Left ventricle myocardium superior (tissue), 1 donor: ENCODE measurements around the gene SYNJ1. TPM values are rescaled to one million over a fixed set of nuclear protein-coding genes. Genes with fewer than 3 reads are reported as not detected.
"Not testable (repeated sequence)": the region's sequence is repeated elsewhere in the genome, so short reads cannot be mapped to it uniquely, and the experiment has no call there.

ENCODE experiments used
- ATAC-seq: fragments of 200-7000 bp; cut with Tn5 transposase; one replicate; pipeline ENCODE4 v1.9.1; 2020; ENCODE audit warnings: mild to moderate bottlenecking, moderate library complexity
- DNase-seq: peaks from one replicate; pipeline ENCODE4 v3.0.0-alpha.2; 2020
- intact Hi-C: fragments of 100-400 bp; cut with micrococcal nuclease; formaldehyde crosslinking; loops from one replicate; pipeline ENCODE4 v1.11.0; 2022
- total RNA-seq: library from RNA; stranded (reverse); fragmentation: NEBNext Ultra II Directional; extraction: Animal tissue kit (Norgen Biotek cat#: 25700); gene quantifications from one replicate; pipeline ENCODE4 v1.2.1, GENCODE V29; 2021
- donor health status: DM: no; HTN: yes; CAD: no; lungs with severe emphysema.

SYNJ1 gene
- total RNA-seq, 1 donor from 2014 or later = 11.4 TPM

DNA sequence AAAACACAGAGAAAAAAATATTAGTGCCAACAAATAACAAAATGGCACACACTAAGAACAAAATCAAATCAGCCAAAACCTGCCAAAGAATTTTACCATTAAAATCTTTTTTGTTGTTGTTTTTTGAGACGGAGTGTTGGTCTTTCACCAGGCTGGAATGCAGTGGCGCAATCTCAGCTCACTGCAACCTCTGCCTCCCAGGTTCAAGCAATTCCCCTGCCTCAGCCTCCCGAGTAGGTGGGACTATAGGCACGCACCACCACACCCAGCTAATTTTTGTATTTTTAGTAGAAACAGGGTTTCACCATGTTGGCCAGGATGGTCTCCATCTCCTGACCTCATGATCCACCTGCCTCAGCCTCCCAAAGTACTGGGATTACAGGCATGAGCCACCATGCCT is 8.3 kb upstream of the SYNJ1 start:
- ATAC-seq, DNase-seq: not testable (repeated sequence)

DNA sequence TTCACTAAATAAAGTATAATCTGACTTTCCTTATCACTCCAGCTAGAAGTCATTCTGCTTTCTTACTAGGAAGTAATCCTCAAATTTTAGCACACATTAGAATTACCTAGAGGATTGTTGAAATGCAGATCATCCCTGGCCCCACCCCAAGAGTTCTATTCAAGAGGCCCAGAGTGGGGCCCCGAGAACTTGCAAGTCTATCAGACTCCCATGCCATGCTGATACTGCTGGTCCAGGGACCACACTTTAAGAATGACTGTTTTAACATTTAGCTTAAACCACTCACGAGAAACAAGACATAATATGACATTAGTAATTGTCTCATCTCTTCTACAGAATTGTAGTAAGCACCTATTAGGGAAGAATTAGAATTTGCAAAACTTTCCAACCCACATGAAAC is 7.7 kb upstream of the SYNJ1 start:
- no peak for ATAC-seq
- no peak for DNase-seq
- intact Hi-C loops = no loop called here

More for the DNA sequence above, 8.3 kb upstream of the SYNJ1 start:
- intact Hi-C loops = not testable (repeated sequence)

DNA sequence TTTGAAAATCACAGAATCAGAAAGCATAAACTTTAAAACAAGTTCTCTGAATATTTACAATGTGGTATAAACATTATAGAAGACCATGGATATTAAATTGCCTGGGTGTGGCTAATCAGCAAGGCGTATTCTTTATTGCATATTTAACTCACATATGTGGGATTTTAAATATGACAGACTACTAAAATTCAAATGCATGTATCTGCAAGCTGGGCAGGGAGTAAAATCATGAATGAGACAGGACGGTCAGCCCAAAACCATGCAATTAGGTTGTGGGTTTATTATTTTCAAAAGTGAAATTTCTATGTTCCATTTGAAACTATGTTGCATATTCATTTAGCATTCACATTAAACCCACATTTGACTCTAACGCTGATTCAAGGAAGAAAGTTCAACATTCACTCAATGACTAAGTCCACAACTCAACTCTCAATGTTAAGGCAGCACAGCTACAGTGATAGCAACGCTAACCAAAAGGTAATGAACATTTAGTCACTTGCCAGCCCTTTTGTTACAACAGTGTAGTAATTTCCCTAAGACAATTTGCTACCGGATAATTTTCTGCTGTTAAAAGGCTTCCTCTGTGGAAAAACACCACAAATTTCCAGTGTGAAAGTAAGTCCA is 6.3 kb upstream of the SYNJ1 start:
- ATAC-seq (no peak), DNase-seq (no peak)
- intact Hi-C loops = no loop called here

DNA sequence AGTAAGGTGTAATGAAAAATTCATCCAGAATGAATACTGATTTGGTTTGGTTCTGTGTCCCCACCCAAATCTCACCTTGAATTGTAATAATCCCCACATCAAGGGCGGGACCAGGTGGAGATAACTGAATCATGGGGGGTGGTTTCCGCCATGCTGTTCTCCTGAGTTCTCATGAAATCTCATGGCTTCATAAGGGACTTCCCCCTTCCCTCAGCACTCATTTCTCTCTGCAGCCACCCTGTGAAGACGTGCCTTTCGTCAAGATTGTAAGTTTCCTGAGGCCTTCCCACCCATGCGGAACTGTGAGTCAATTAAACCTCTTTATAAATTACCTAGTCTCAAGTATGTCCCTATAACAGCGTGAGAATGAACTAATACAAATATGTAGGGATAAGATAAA is 5.5 kb upstream of the SYNJ1 start:
- DNase-seq (no peak), ATAC-seq (no peak)
- intact Hi-C loops = no loop called here

DNA sequence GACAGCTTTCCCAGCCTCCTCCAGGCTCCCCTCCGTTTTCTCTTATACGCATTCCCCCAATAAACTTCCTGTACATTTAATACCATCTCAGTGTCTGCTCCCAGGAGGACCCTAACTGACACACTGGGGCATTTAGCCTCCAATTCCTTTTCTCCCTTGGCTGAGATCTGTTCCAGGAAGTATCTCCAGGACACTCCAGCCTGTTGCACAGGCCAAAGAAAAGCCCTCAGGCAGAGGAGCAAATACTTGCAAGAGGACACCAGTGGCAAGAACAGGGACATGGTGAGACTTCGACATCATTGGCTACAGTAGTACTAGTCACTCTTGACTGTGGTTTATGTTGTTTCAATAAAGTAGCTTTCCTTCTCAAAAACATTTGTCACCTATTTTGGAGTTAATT is 4.7 kb upstream of the SYNJ1 start:
- DNase-seq = no peak
- ATAC-seq = no peak
- intact Hi-C loops = no loop called here

DNA sequence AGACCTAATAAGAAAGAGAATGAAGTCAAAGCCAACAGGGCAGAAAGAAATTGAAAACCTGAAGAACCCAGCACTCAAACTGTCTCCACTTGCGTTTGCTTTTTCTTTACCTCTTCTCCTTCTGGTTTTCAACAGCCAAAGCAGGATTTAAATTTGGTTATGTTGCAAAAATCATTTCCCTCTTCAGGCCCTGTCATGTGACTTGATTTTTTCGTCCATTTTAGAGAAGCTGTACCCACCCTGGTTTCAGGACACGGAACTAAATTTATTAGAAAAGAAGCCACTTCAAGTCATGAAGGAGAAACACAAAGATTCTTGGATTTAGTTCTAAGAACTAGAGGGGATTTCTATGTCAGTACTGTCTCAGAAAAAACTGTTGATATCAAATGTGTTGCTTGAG is 1.0 kb upstream of the SYNJ1 start:
- intact Hi-C loops = no loop called here
- no peak for ATAC-seq

DNA sequence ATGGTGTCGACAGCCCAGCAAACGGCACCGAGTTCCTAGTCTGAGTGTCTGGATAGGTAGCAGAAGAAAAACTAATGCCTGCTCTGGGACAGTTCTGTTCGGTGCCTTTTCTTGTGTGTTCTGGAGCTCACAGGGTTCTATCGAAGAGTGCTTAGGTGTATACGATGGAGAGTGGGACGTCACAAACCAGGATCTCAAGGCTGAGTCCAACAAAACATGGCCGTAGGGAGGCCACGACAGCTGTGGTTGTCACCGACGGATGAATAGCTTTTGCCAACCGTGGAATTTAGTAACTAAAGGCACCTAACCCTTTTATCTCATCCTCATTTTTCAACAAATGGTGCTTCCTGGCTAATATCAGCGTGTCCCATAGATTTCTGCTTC is 635 bp upstream of the SYNJ1 start:
- no peak for ATAC-seq
- intact Hi-C loops = no loop called here

More for the DNA sequence above, 1.0 kb upstream of the SYNJ1 start:
- DNase-seq = no peak

DNA sequence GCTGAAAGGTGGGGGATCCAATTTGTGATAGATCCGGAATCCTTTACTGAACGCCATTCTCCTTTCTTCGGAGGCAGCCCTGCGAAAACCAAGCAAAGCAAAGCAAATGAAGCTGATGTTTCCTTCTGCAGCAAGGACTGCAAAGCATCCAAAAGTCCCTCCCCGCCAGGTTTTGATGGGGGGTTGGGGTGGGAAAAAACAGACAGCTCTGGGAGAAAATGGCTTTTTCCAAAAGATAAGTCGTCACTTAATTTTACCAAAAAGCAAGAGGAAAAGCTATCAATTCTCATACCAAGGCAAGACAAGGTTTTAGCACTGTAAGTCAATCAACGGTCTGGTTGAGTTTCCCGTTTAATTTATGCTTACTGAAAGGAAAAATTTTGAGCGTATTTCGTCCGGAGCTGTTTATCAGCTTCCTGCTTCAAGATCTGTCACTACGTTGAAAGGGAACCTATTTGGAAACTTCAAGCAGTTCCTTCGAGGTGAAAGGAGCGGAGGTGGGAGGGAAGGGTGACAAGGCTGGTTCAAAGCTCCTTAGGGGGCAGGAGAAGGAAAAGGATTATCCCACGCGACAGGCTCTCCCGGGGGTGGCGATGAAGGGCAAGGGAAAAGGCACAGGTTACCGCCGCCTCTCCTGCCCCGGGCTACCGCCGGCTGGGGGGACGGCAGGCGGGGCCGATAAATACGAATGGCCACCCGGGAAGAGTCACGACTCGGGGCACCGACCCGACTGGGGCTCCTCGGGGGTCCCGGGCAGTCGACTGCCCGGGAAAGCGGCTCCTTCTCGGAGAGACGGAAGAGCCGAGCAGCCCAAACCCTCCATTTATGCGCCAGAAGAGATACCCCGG is 750 bp downstream of the SYNJ1 start:
- DNase-seq (no peak), ATAC-seq (peak; percentile 41)
- intact Hi-C loops = no loop called here

More for the DNA sequence above, 635 bp upstream of the SYNJ1 start:
- no peak for DNase-seq

DNA sequence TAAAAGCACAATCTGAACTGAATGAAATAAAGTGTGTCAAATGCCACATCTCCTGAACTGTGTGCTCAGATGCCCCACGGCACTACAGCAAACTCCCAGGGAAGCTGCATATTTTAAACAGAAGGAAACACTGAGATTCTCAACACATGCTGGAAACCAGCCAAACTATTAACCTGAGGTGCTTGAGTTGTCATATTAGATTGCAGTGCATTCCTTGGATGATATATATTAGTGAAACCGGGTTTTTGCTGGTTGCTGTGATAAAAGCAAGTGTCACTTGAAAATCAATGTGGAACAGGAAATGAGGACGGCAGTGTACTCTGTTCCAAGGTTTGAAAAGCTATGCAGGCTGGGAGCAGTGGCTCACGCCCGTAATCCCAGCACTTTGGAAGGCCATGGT is 8.7 kb downstream of the SYNJ1 start:
- intact Hi-C loops = no loop called here
- no peak for DNase-seq
- no peak for ATAC-seq

DNA sequence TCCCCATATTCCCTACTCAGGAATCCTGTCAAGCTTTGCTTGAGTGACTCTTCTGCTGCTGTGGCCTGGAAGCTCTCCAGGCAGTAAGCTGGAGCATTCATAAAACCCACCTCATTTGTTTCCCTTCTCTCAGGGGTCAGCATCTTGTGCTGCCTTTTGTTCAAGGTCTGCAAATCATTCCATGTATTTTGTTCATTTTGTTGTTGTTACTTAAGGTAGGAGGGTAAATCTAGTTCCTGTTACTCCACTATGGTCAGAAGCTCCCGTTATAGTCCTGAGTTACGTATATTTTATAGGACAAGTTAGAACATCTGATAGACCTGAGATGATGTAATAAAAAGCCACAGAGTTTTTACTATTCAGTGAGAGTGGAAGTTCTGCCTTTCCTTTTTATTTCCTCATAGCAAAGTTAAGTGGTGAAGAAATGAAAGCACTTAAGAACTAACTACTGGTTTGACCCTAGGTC is 9.9 kb downstream of the SYNJ1 start:
- DNase-seq (no peak), ATAC-seq (no peak)
- intact Hi-C loops = no loop called here

DNA sequence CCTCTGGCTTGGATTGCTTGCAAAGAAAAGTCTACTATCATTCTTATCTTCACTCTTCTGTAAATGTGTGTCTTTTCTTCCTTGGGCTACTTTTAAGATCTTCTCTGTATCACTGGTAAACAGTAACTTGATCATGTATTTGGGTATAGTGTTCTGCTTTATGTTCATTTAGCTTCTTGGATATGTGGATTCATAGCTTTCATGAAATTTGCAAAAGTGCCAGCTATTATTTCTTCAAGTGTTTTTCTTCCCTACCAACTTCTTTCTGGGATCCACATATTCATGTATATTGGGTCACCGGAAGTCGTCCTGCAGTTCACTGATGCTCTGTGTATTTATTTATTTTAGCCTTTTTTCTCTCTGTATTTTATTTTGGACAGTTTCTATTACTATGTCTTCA is 11.3 kb downstream of the SYNJ1 start:
- ATAC-seq = no peak
- DNase-seq = no peak
- intact Hi-C loops = no loop called here

DNA sequence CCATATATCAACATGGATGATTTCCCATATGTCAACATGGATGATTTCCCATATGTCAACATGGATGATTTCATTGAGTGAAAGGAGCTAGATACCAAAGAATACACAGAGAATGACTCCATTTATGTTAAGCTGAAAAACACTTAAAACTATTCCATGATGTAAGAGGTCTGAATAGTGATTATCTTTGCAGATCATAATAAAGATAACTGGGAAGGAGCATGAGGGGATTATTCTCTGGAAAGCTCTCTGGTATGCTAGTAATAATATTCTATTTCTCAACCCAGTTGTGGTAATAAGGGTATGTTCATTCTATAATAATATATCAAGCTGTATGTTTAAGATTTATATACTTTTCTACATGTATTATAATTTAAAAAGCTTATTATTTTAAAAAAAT is 14.1 kb downstream of the SYNJ1 start:
- no peak for ATAC-seq
- DNase-seq = no peak
- intact Hi-C loops = no loop called here

DNA sequence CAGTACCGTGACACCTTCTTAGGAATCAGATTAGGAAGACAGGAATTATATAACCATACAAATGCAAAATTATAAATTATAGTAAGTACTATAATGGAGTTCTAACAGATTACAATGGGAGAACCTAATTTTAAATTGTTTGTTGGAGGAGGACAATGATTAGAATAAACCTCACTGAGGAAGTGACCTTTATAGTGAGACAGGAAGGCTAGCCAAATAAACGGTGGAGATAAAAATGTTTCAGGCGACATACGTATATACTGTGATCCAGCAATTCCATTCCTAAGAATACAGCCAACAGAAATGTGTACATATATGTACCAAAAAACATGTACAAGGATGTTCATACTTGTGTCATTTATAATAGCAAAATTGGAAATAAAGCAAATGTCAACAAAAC is 15.2 kb downstream of the SYNJ1 start:
- ATAC-seq = no peak
- no peak for DNase-seq
- intact Hi-C loops = no loop called here

DNA sequence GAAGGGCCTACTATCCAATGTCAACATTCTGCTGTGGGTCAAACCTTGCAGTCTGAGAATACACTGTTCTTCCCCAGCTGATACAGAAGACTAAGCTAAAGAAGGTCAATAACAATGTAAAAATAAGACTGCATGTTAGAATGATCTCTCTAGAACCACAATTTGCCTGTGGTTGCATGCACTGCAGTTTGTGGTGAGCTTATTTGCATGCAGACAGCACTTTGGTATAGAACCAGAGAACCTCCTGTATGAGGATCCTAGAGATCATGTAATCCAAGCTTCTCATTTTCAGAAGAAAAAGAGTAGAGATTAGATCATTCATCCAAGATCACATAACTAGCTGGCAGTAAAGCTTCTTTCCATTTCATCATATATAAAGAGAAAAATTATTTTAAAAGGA is 15.8 kb downstream of the SYNJ1 start:
- DNase-seq (no peak), ATAC-seq (no peak)
- intact Hi-C loops = no loop called here

DNA sequence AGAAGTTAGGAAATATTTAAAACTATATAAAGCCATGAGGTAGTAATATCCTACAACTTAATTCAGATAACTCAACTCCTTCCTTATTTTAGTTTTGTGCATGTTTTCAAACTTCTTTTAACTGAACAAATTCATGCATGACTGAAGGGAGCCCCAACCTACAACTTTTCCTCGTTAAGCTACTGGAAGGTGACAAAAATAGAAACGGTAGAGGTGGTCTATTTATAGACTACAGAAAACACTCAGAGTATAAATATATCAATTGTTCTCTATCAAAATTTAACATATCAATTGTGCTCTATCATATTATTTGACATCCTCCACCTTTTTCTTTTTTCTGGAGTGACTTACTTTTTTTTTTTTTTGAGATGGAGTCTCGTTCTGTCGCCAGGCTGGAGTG is 16.8 kb downstream of the SYNJ1 start:
- DNase-seq (no peak), ATAC-seq (peak; percentile 73)
- intact Hi-C loops = no loop called here

DNA sequence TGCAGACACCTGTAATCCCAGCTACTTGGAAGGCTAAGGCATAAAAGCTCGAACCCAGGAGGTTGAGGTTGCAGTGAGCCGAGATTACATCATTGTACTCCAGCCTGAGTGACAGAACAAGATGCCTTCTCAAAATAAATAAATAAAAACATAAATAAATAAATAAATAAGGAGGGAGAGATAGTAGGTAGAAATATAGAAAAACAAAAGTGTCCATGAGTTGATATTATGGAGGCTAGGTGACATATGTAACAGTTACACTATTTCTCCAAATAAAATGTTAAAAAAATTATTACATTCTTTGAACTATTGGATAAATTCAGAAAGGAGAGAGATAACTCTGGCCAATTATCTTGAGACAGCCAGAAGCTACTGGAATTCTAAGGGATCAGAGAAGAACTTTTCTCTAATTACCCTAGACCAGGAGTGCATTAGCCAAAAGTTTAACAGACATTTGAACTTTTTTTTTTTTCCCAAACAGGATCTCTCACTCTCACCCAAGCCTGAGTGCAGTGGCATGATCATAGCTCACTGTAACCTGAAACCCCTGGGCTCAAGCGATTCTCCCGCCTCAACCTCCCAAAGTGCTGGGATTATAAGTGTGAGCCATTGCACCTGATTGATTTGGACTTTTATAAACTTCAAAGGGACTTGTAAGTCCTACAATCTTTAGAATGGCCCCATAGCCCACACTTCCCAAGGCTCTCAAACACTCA is 17.6 kb downstream of the SYNJ1 start:
- no peak for DNase-seq
- intact Hi-C loops = no loop called here
- no peak for ATAC-seq

DNA sequence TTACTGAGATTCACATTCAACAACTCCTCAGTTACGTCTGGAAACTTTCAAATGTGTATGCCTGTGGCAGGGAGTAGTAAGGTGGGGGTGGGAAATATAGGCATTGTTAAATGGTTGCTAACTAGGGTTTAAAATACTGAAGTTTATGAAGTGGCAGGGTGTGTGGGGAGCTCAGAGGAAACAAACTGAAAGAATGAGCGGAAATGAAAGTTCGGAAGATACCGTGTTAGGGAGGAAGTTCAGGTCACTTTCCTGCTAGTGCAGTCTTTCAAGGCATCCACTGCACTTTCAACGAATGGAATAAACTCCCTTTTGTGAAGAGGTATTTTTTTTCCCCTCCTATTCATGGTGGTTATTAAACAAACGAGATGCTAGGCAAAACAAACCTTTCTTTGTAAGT is 19.7 kb downstream of the SYNJ1 start:
- intact Hi-C loops = no loop called here
- no peak for DNase-seq
- no peak for ATAC-seq

DNA sequence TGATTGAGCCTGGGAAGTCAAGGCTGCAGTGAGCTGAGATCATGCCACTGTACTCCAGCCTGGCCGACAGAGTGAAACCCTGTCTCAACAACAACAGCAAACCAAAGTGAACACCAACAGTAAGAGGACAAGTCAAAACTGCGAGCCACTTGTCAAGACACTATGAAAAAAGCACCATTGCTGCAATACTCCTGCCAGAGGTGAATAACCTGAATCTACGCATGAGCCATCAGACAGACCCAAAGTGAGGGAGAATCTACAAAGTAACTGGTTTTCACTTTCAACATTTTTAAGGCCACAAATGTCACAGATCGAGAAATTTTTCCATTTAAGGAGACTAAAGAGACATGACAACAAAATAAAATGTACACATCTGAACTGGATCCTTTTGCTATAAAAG is 21.9 kb downstream of the SYNJ1 start:
- ATAC-seq (no peak), DNase-seq (no peak)
- intact Hi-C loops = no loop called here

DNA sequence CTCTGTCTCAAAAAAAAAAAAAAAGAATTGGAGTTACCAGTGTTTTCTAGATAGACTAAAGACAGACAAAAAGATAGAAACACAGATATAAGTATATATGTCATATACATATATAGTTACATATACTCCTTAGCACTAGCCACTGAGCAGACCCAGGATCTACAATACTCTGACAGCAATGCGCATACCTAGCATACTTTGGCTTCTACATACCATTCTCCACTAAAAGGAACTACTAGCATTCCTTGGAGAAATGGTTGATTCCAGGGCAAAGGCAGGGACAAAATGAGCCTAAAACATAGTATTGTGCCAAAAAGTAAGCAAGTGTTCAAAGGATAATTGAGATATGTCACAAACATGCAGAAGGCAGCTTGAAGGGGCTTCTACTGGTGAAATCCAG is 22.7 kb downstream of the SYNJ1 start:
- ATAC-seq = no peak
- intact Hi-C loops = no loop called here
- no peak for DNase-seq

DNA sequence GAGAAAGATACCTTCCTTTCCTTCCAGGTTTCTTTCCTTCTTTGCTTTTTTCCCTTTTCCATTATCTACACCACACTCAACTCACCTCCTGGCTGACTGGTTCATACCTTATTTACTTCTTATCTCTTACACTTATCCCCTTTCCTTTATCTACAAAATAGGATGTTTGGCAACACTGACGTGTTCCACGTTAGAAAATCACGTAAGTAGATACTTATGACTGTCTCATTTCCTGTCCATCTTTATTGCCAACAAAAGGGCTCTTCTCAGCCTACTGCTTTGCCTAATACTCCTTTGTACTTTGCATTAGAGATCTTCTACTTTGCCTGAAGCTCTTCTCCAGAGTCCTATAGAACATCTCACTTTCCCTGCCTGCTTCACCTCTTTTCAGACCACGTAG is 25.1 kb downstream of the SYNJ1 start:
- ATAC-seq (no peak), DNase-seq (no peak)
- intact Hi-C loops = no loop called here
